HepG2 (cell line): ENCODE measurements around the gene KPNA4. TPM values are rescaled to one million over a fixed set of nuclear protein-coding genes. Genes with fewer than 3 reads are reported as not detected.

Source experiments
- ATAC-seq: fragments of 200-7000 bp; cut with Tn5 transposase; 3 replicates; pipeline ENCODE4 v1.9.1; 2020; ENCODE audit warnings: mild to moderate bottlenecking, moderate library complexity
- BruUV-seq: library from RNA; stranded (reverse); fragments of 400-500 nt; replicated peaks from 2 replicates; lab custom pipeline; 2021; lab: Mats Ljungman, UMichigan
- CTCF ChIA-PET: fragments of 300-600 bp; formaldehyde crosslinking; extraction: SDS; loops from one replicate; lab custom pipeline; 2021; ENCODE audit warnings: low total read pairs, inconsistent platforms, low intra/inter-chr PET ratio; lab: Yijun Ruan, JAX
- POLR2A ChIA-PET: fragments of 350-600 bp; sonication (Branson Sonifier 250); formaldehyde crosslinking; loops from one replicate; lab custom pipeline; 2020; ENCODE audit warnings: antibody characterized with exemption, inconsistent platforms; lab: Yijun Ruan, JAX
- DNase-seq: peaks from one replicate; pipeline ENCODE4 v3.0.0-alpha.2; 2015; ENCODE audit warnings: low spot score
- FAIRE-seq: peaks from 3 replicates; lab custom pipeline; 2011; peaks lifted over from hg19 to GRCh38; lab: Jason Lieb, UNC
- H2AFZ ChIP-seq: one replicate; pipeline ENCODE4 v1.6.1; 2011; ENCODE audit warnings: low read length, inconsistent platforms
- H3K27ac ChIP-seq: fragments of 300-600 bp; 3 replicates; pipeline ENCODE4 v1.8.0; 2011; ENCODE audit warnings: mixed run types, mild to moderate bottlenecking, mixed read lengths, low read length, inconsistent platforms; ENCODE audit not compliant: insufficient read depth; ENCODE audit errors: extremely low read length
- H3K27me3 ChIP-seq, 2 experiments: fragments of 200-600 bp in 1 of 2; 2 replicates in 1 of 2; 3 replicates in 1 of 2; pipeline versions ENCODE4 v1.6.0 to v1.8.0; 2011; ENCODE audit warnings: low read length in 2 of 2, mild to moderate bottlenecking in 2 of 2, moderate library complexity in 2 of 2, inconsistent platforms in 1 of 2; ENCODE audit not compliant: insufficient read depth in 2 of 2, control insufficient read depth in 1 of 2
- H3K36me3 ChIP-seq, 2 experiments: fragments of 200-600 bp in 1 of 2; replicated peaks in 1 of 2; 2 replicates in 1 of 2; 3 replicates in 1 of 2; pipeline versions ENCODE4 v1.5.1 to v1.8.0; 2011; ENCODE audit warnings: low read length in 2 of 2, inconsistent platforms in 1 of 2; ENCODE audit not compliant: insufficient read depth in 2 of 2, control insufficient read depth in 1 of 2
- H3K4me1 ChIP-seq: 2 replicates; pipeline ENCODE4 v1.5.1; 2012; ENCODE audit warnings: low read length, inconsistent platforms; ENCODE audit not compliant: insufficient read depth
- H3K4me2 ChIP-seq: 2 replicates; pipeline ENCODE4 v1.6.0; 2011; ENCODE audit warnings: low read depth, low read length, inconsistent platforms
- H3K4me3 ChIP-seq, 3 experiments: fragments of 200-600 bp in 1 of 3; sonication (generic), shearing (Covaris generic) in 1 of 3; replicated peaks in 1 of 3; 2 replicates each; pipeline ENCODE4 v1.5.1; 2011 to 2016; ENCODE audit warnings: low read length in 3 of 3, inconsistent platforms in 2 of 3, low read depth in 2 of 3, mild to moderate bottlenecking in 2 of 3, control low read depth in 1 of 3, mixed read lengths in 1 of 3; ENCODE audit not compliant: insufficient read depth in 1 of 3
- H3K79me2 ChIP-seq: one replicate; pipeline ENCODE4 v1.6.1; 2011; ENCODE audit warnings: low read length, inconsistent platforms; ENCODE audit not compliant: insufficient read depth
- H3K9ac ChIP-seq: 2 replicates; pipeline ENCODE4 v1.6.0; 2011; ENCODE audit warnings: mild to moderate bottlenecking, low read depth, low read length, inconsistent platforms; ENCODE audit not compliant: insufficient read depth
- H3K9me3 ChIP-seq: 2 replicates; pipeline ENCODE4 v1.5.1; 2012; ENCODE audit warnings: mild to moderate bottlenecking, low read length
- H4K20me1 ChIP-seq: 2 replicates; pipeline ENCODE4 v1.6.0; 2011; ENCODE audit warnings: inconsistent platforms, mild to moderate bottlenecking, low read length, moderate library complexity; ENCODE audit not compliant: insufficient read depth
- GZF1 ChIP-seq: sonication (generic); formaldehyde crosslinking; IDR thresholded peaks from 2 replicates; pipeline ENCODE4 v1.5.1; 2020; ENCODE audit warnings: mild to moderate bottlenecking, missing genetic modification reagents
- JARID2 ChIP-seq: sonication (generic); formaldehyde crosslinking; IDR thresholded peaks from 2 replicates; pipeline ENCODE4 v1.8.1; 2023; ENCODE audit warnings: missing genetic modification reagents, inconsistent platforms; ENCODE audit not compliant: insufficient replicate concordance
- NONO ChIP-seq, 2 experiments: fragments of 450-650 bp in 1 of 2; sonication (generic) in 1 of 2; formaldehyde crosslinking in 1 of 2; IDR thresholded peaks in 1 of 2; conservative IDR thresholded peaks in 1 of 2; 2 replicates each; pipeline versions ENCODE4 v1.6.1 to v1.8.0; 2017 to 2022; ENCODE audit warnings: mild to moderate bottlenecking in 1 of 2, missing genetic modification reagents in 1 of 2, moderate library complexity in 1 of 2
- STAT5B ChIP-seq: sonication (generic); formaldehyde crosslinking; IDR thresholded peaks from 2 replicates; pipeline ENCODE4 v1.4.0; 2020; ENCODE audit warnings: missing genetic modification reagents
- TRIM24 ChIP-seq: sonication (generic); formaldehyde crosslinking; IDR thresholded peaks from 2 replicates; pipeline ENCODE4 v1.8.0; 2022; ENCODE audit warnings: mild to moderate bottlenecking, missing genetic modification reagents
- ZEB1 ChIP-seq: IDR thresholded peaks from 2 replicates; pipeline ENCODE4 v1.6.1; 2012; ENCODE audit warnings: mild to moderate bottlenecking, low read depth, inconsistent platforms; ENCODE audit not compliant: insufficient replicate concordance
- ZNF547 ChIP-seq: sonication (generic); formaldehyde crosslinking; IDR thresholded peaks from 2 replicates; pipeline ENCODE4 v1.5.1; 2020; ENCODE audit warnings: mild to moderate bottlenecking, missing genetic modification reagents
- ZNF83 ChIP-seq: sonication (generic); formaldehyde crosslinking; IDR thresholded peaks from 2 replicates; pipeline ENCODE4 v1.4.0; 2020; ENCODE audit warnings: missing genetic modification reagents, mild to moderate bottlenecking, borderline replicate concordance
- WGBS: methylation state at CpG from one replicate; pipeline ENCODE4 v1.1.6; 2017; ENCODE audit warnings: low lambda C conversion rate; 5-methylcytosine and 5-hydroxymethylcytosine counted together
- in situ Hi-C: cut with HindIII; loops from 2 replicates; pipeline ENCODE4 v1.10.0; 2017; ENCODE audit warnings: low pct_unique_long_range_greater_than_20kb; ENCODE audit not compliant: extremely low pct_ligation_motif_present
- intact Hi-C: fragments of 100-400 bp; cut with micrococcal nuclease; formaldehyde crosslinking; loops from one replicate; pipeline ENCODE4 v1.10.0; 2022; ENCODE audit not compliant: unreplicated experiment
- polyA plus RNA-seq, 8 experiments: library from polyadenylated mRNA; depleted of rRNA in 3 of 8; stranded (reverse) in 7 of 8; unstranded in 1 of 8; fragments of >200 nt; fragmentation: Illumina TruSeq in 4 of 8; extraction: Trizol in 4 of 8; gene quantifications; 2 replicates each; pipeline versions ENCODE4 v1.2.1 to v1.2.3, GENCODE V29; 2011 to 2016; ENCODE audit warnings: low read depth in 4 of 8, missing spikeins in 1 of 8, mixed read lengths in 1 of 8; ENCODE audit not compliant: insufficient read depth in 1 of 8
- total RNA-seq, 5 experiments: library from RNA; depleted of rRNA; stranded (reverse); fragments of >200 nt; fragmentation: Illumina TruSeq; extraction: Trizol; gene quantifications; 2 replicates each; pipeline ENCODE4 v1.2.3, GENCODE V29; 2016; ENCODE audit warnings: low read depth in 1 of 5

Gene KPNA4
- total and polyA plus RNA-seq, 2 of the 13 experiments (the other 11 are each of a cell fraction or from before 2014, with no cell fraction given), result 9.9 to 27.9 TPM

- TF ChIP-seq GZF1 (CRISPR knock-in tag), result no peak
These were observed 19.9 kb downstream of the KPNA4 start (continued) for GRCh38 chr3:160545504-160545871.

GRCh38 chr3:160544844-160545503 is 20.4 kb downstream of the KPNA4 start:
- Histone ChIP-seq H3K9me3 (0 out of 2 replicates have a peak, but pooled peaks cover under 1% of the 10 kb centered on the region), H3K4me1 (no peaks in the 10 kb centered on the region), H2AFZ (no peak overlapping the region), H3K36me3 (peaks cover 0 to 2% of the 10 kb centered on the region in 2 experiments; a peak in 1 of 5 replicates), H3K4me2 (no peak overlapping the region), H3K9ac (no peak overlapping the region), H3K27ac (no peak overlapping the region), H3K4me3 (no peak overlapping the region), H4K20me1 (peaks cover 4% of the 10 kb centered on the region; the same call in 1 of the 2 replicates), H3K79me2 (peaks cover 90% of the 10 kb centered on the region), H3K27me3 (no peaks in the 10 kb centered on the region)
- FAIRE-seq, result no peak
- TF ChIP-seq TRIM24 (CRISPR knock-in tag), result no peak
- no peak for TF ChIP-seq ZNF547 (CRISPR knock-in tag)
- TF ChIP-seq STAT5B (CRISPR knock-in tag), result no peak
- no peak for TF ChIP-seq ZEB1
- TF ChIP-seq JARID2 (CRISPR knock-in tag), result no peak
- TF ChIP-seq NONO (IDR thresholded peaks at IDR 0.05), result no peak
- TF ChIP-seq NONO (CRISPR knock-in tag; conservative IDR thresholded peaks at IDR 0.05), result no peak
- no peak for TF ChIP-seq ZNF83 (CRISPR knock-in tag)
- in situ Hi-C loops (no loop called here), intact Hi-C loops (no loop called here)
- no peak for DNase-seq
- no peak for ATAC-seq
- ChIA-PET CTCF (no interaction called here), POLR2A (no interaction called here)
- 96% methylated on average over 2 of the region's 2 CpGs for WGBS
- BruUV-seq, result no TSS peak
